Ovary (tissue), 3 donors: ENCODE results near the gene COL11A1.

Experiments used
- POLR2A ChIP-seq: fragments of 450-650 bp; IDR thresholded peaks from one replicate; pipeline ENCODE4 v1.6.1; 2017; ENCODE audit warnings: antibody characterized with exemption, mild to moderate bottlenecking, moderate library complexity
- TF ChIP-seq, protein P1 (sequence below), 3 donors: fragments of 450-650 bp in 2 of 3; fragments of 200-600 bp in 1 of 3; IDR thresholded peaks; one replicate each; pipeline versions ENCODE4 v1.5.1 to v1.8.0; 2016 to 2022; ENCODE audit warnings: antibody characterized with exemption in 3 of 3, mild to moderate bottlenecking in 1 of 3
- donor health status: DM: no; HTN: no; CAD: no.

DNA sequence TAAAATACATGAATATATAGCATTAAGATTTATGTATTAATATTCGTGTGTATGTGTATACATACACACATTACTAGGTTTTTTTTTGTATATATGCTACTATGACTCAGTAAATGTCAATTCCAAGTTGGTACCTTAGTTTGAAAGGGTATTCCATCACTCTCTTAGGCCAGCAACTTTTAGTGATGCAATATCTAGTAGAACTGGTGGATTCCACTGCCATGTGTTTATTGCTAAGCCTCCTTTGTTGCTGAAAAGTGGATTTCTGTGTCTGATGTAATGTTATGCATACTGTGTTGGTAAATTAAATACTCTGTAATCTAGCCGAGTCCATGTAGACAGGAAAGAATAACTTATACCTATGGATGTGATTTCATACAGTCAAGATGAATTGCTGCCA, 16.9 kb upstream of the COL11A1 start:
- TF ChIP-seq, protein P1, sequence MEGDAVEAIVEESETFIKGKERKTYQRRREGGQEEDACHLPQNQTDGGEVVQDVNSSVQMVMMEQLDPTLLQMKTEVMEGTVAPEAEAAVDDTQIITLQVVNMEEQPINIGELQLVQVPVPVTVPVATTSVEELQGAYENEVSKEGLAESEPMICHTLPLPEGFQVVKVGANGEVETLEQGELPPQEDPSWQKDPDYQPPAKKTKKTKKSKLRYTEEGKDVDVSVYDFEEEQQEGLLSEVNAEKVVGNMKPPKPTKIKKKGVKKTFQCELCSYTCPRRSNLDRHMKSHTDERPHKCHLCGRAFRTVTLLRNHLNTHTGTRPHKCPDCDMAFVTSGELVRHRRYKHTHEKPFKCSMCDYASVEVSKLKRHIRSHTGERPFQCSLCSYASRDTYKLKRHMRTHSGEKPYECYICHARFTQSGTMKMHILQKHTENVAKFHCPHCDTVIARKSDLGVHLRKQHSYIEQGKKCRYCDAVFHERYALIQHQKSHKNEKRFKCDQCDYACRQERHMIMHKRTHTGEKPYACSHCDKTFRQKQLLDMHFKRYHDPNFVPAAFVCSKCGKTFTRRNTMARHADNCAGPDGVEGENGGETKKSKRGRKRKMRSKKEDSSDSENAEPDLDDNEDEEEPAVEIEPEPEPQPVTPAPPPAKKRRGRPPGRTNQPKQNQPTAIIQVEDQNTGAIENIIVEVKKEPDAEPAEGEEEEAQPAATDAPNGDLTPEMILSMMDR (IDR thresholded peaks at IDR 0.05): no peak
- TF ChIP-seq POLR2A: no peak
